PC-3 (cell line): ENCODE data around the gene SNTG2.

Source experiments
- CTCF ChIP-seq: fragments of 300-600 bp; sonication (generic); conservative IDR thresholded peaks from 2 replicates; pipeline ENCODE4 v1.5.1; 2017; ENCODE audit warnings: antibody characterized with exemption, low read depth, mild to moderate bottlenecking, low read length
- EZH2 ChIP-seq: fragments of 300-600 bp; sonication (generic); IDR thresholded peaks from one replicate; pipeline ENCODE4 v1.6.1; 2017; ENCODE audit warnings: antibody characterized with exemption, mild to moderate bottlenecking, low read length; ENCODE audit not compliant: unreplicated experiment
- EZH2phosphoT487 ChIP-seq: fragments of 300-600 bp; sonication (generic); IDR thresholded peaks from 2 replicates; pipeline ENCODE4 v1.6.1; 2018; ENCODE audit warnings: mild to moderate bottlenecking, antibody characterized with exemption, low read length, borderline replicate concordance

- TF ChIP-seq CTCF = no peak
- TF ChIP-seq EZH2 = no peak
- no peak for TF ChIP-seq EZH2phosphoT487
Observed at GRCh38 chr2:1223791-1224190, 273.1 kb downstream of the SNTG2 start.
